HepG2 (cell line): ENCODE results near the gene KIRREL3. TPM values are rescaled to one million over a fixed set of nuclear protein-coding genes. Genes with fewer than 3 reads are reported as not detected.

Source experiments
- ATAC-seq: fragments of 200-7000 bp; cut with Tn5 transposase; 3 replicates; pipeline ENCODE4 v1.9.1; 2020; ENCODE audit warnings: mild to moderate bottlenecking, moderate library complexity
- BruUV-seq: library from RNA; stranded (reverse); fragments of 400-500 nt; replicated peaks from 2 replicates; lab custom pipeline; 2021; lab: Mats Ljungman, UMichigan
- CTCF ChIA-PET: fragments of 300-600 bp; formaldehyde crosslinking; extraction: SDS; loops from one replicate; lab custom pipeline; 2021; ENCODE audit warnings: low total read pairs, inconsistent platforms, low intra/inter-chr PET ratio; lab: Yijun Ruan, JAX
- POLR2A ChIA-PET: fragments of 350-600 bp; sonication (Branson Sonifier 250); formaldehyde crosslinking; loops from one replicate; lab custom pipeline; 2020; ENCODE audit warnings: antibody characterized with exemption, inconsistent platforms; lab: Yijun Ruan, JAX
- DNase-seq: peaks from one replicate; pipeline ENCODE4 v3.0.0-alpha.2; 2015; ENCODE audit warnings: low spot score
- FAIRE-seq: peaks from 3 replicates; lab custom pipeline; 2011; peaks lifted over from hg19 to GRCh38; lab: Jason Lieb, UNC
- H2AFZ ChIP-seq: one replicate; pipeline ENCODE4 v1.6.1; 2011; ENCODE audit warnings: low read length, inconsistent platforms
- H3K27ac ChIP-seq: fragments of 300-600 bp; 3 replicates; pipeline ENCODE4 v1.8.0; 2011; ENCODE audit warnings: mixed run types, mild to moderate bottlenecking, mixed read lengths, low read length, inconsistent platforms; ENCODE audit not compliant: insufficient read depth; ENCODE audit errors: extremely low read length
- H3K27me3 ChIP-seq, 2 experiments: fragments of 200-600 bp in 1 of 2; 2 replicates in 1 of 2; 3 replicates in 1 of 2; pipeline versions ENCODE4 v1.6.0 to v1.8.0; 2011; ENCODE audit warnings: low read length in 2 of 2, mild to moderate bottlenecking in 2 of 2, moderate library complexity in 2 of 2, inconsistent platforms in 1 of 2; ENCODE audit not compliant: insufficient read depth in 2 of 2, control insufficient read depth in 1 of 2
- H3K36me3 ChIP-seq, 2 experiments: fragments of 200-600 bp in 1 of 2; replicated peaks in 1 of 2; 2 replicates in 1 of 2; 3 replicates in 1 of 2; pipeline versions ENCODE4 v1.5.1 to v1.8.0; 2011; ENCODE audit warnings: low read length in 2 of 2, inconsistent platforms in 1 of 2; ENCODE audit not compliant: insufficient read depth in 2 of 2, control insufficient read depth in 1 of 2
- H3K4me1 ChIP-seq: 2 replicates; pipeline ENCODE4 v1.5.1; 2012; ENCODE audit warnings: low read length, inconsistent platforms; ENCODE audit not compliant: insufficient read depth
- H3K4me2 ChIP-seq: 2 replicates; pipeline ENCODE4 v1.6.0; 2011; ENCODE audit warnings: low read depth, low read length, inconsistent platforms
- H3K4me3 ChIP-seq, 3 experiments: fragments of 200-600 bp in 1 of 3; sonication (generic), shearing (Covaris generic) in 1 of 3; replicated peaks in 1 of 3; 2 replicates each; pipeline ENCODE4 v1.5.1; 2011 to 2016; ENCODE audit warnings: low read length in 3 of 3, inconsistent platforms in 2 of 3, low read depth in 2 of 3, mild to moderate bottlenecking in 2 of 3, control low read depth in 1 of 3, mixed read lengths in 1 of 3; ENCODE audit not compliant: insufficient read depth in 1 of 3
- H3K79me2 ChIP-seq: one replicate; pipeline ENCODE4 v1.6.1; 2011; ENCODE audit warnings: low read length, inconsistent platforms; ENCODE audit not compliant: insufficient read depth
- H3K9ac ChIP-seq: 2 replicates; pipeline ENCODE4 v1.6.0; 2011; ENCODE audit warnings: mild to moderate bottlenecking, low read depth, low read length, inconsistent platforms; ENCODE audit not compliant: insufficient read depth
- H3K9me3 ChIP-seq: 2 replicates; pipeline ENCODE4 v1.5.1; 2012; ENCODE audit warnings: mild to moderate bottlenecking, low read length
- H4K20me1 ChIP-seq: 2 replicates; pipeline ENCODE4 v1.6.0; 2011; ENCODE audit warnings: inconsistent platforms, mild to moderate bottlenecking, low read length, moderate library complexity; ENCODE audit not compliant: insufficient read depth
- ADNP ChIP-seq: sonication (generic); formaldehyde crosslinking; IDR thresholded peaks from 2 replicates; pipeline ENCODE4 v1.4.0; 2020; ENCODE audit warnings: missing genetic modification reagents
- ATRX ChIP-seq: sonication (generic); formaldehyde crosslinking; IDR thresholded peaks from 2 replicates; pipeline ENCODE4 v1.4.0; 2020; ENCODE audit warnings: missing genetic modification reagents, borderline replicate concordance
- CEBPB ChIP-seq: IDR thresholded peaks from 2 replicates; pipeline ENCODE4 v1.6.1; 2011; ENCODE audit warnings: low read depth, low read length, improper control_type of control experiment, borderline replicate concordance
- ERF ChIP-seq: IDR thresholded peaks from 2 replicates; pipeline ENCODE4 v1.6.1; 2018; ENCODE audit warnings: missing biosample characterization, missing genetic modification reagents
- GTF3A ChIP-seq: sonication (generic); formaldehyde crosslinking; conservative IDR thresholded peaks from 2 replicates; pipeline ENCODE4 v1.4.0; 2020; ENCODE audit warnings: mild to moderate bottlenecking, missing genetic modification reagents
- HES4 ChIP-seq: sonication (generic); formaldehyde crosslinking; IDR thresholded peaks from 2 replicates; pipeline ENCODE4 v1.9.0; 2021; ENCODE audit warnings: mild to moderate bottlenecking, missing genetic modification reagents, borderline replicate concordance
- KLF6 ChIP-seq: IDR thresholded peaks from 2 replicates; pipeline ENCODE4 v1.8.0; 2016; ENCODE audit warnings: missing biosample characterization, missing genetic modification reagents
- MLLT10 ChIP-seq: sonication (generic); formaldehyde crosslinking; IDR thresholded peaks from 2 replicates; pipeline ENCODE4 v1.4.0; 2020; ENCODE audit warnings: missing genetic modification reagents
- ZNF225 ChIP-seq: sonication (generic); formaldehyde crosslinking; IDR thresholded peaks from 2 replicates; pipeline ENCODE4 v1.4.0; 2020; ENCODE audit warnings: mild to moderate bottlenecking, missing genetic modification reagents
- ZNF264 ChIP-seq: sonication (generic); formaldehyde crosslinking; IDR thresholded peaks from 2 replicates; pipeline ENCODE4 v1.4.0; 2020; ENCODE audit warnings: missing genetic modification reagents
- ZNF317 ChIP-seq: sonication (generic); formaldehyde crosslinking; IDR thresholded peaks from 2 replicates; pipeline ENCODE4 v1.5.0; 2020; ENCODE audit warnings: mild to moderate bottlenecking, missing genetic modification reagents
- ZNF33A ChIP-seq: sonication (generic); formaldehyde crosslinking; IDR thresholded peaks from 2 replicates; pipeline ENCODE4 v1.5.1; 2020; ENCODE audit warnings: missing genetic modification reagents, mild to moderate bottlenecking, moderate library complexity, borderline replicate concordance
- ZNF451 ChIP-seq: sonication (generic); formaldehyde crosslinking; IDR thresholded peaks from 2 replicates; pipeline ENCODE4 v1.5.0; 2020; ENCODE audit warnings: mild to moderate bottlenecking, missing genetic modification reagents
- ZNF510 ChIP-seq: sonication (generic); formaldehyde crosslinking; IDR thresholded peaks from 2 replicates; pipeline ENCODE4 v1.4.0; 2020; ENCODE audit warnings: low read depth, mild to moderate bottlenecking, missing genetic modification reagents
- WGBS: methylation state at CpG from one replicate; pipeline ENCODE4 v1.1.6; 2017; ENCODE audit warnings: low lambda C conversion rate; 5-methylcytosine and 5-hydroxymethylcytosine counted together
- in situ Hi-C: cut with HindIII; loops from 2 replicates; pipeline ENCODE4 v1.10.0; 2017; ENCODE audit warnings: low pct_unique_long_range_greater_than_20kb; ENCODE audit not compliant: extremely low pct_ligation_motif_present
- intact Hi-C: fragments of 100-400 bp; cut with micrococcal nuclease; formaldehyde crosslinking; loops from one replicate; pipeline ENCODE4 v1.10.0; 2022; ENCODE audit not compliant: unreplicated experiment
- polyA plus RNA-seq, 8 experiments: library from polyadenylated mRNA; depleted of rRNA in 3 of 8; stranded (reverse) in 7 of 8; unstranded in 1 of 8; fragments of >200 nt; fragmentation: Illumina TruSeq in 4 of 8; extraction: Trizol in 4 of 8; gene quantifications; 2 replicates each; pipeline versions ENCODE4 v1.2.1 to v1.2.3, GENCODE V29; 2011 to 2016; ENCODE audit warnings: low read depth in 4 of 8, missing spikeins in 1 of 8, mixed read lengths in 1 of 8; ENCODE audit not compliant: insufficient read depth in 1 of 8
- total RNA-seq, 5 experiments: library from RNA; depleted of rRNA; stranded (reverse); fragments of >200 nt; fragmentation: Illumina TruSeq; extraction: Trizol; gene quantifications; 2 replicates each; pipeline ENCODE4 v1.2.3, GENCODE V29; 2016; ENCODE audit warnings: low read depth in 1 of 5
- TF ChIP-seq, protein P1 (sequence below): sonication (generic); formaldehyde crosslinking; IDR thresholded peaks from 2 replicates; pipeline ENCODE4 v1.4.0; 2020; ENCODE audit warnings: low read depth, mild to moderate bottlenecking, missing genetic modification reagents

The KIRREL3 gene
- total and polyA plus RNA-seq, 2 of the 13 experiments (the other 11 are each of a cell fraction or from before 2014, with no cell fraction given) = not detected

DNA sequence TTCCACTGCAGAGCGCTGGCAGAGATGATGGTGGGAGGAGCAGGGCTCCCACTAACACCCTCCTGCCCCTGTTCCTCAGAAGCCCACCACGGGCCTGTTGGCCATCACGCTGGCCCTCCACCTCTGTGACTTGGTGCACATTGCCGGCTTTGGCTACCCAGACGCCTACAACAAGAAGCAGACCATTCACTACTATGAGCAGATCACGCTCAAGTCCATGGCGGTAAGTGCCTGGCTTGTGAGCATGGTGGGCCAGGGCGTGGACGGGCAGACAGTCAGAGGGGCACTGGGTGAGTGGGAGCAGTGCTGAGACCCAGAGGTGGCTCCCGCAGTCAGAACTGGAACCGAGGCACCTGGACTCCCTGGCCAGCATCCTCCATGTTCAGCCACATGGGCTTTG, 587.1 kb downstream of the KIRREL3 start (continued):
- TF ChIP-seq CEBPB (no peak), ZNF225 (no peak), ATRX (CRISPR knock-in tag) (no peak)
- TF ChIP-seq, protein P1, sequence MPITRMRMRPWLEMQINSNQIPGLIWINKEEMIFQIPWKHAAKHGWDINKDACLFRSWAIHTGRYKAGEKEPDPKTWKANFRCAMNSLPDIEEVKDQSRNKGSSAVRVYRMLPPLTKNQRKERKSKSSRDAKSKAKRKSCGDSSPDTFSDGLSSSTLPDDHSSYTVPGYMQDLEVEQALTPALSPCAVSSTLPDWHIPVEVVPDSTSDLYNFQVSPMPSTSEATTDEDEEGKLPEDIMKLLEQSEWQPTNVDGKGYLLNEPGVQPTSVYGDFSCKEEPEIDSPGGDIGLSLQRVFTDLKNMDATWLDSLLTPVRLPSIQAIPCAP (CRISPR knock-in tag) = no peak

DNA sequence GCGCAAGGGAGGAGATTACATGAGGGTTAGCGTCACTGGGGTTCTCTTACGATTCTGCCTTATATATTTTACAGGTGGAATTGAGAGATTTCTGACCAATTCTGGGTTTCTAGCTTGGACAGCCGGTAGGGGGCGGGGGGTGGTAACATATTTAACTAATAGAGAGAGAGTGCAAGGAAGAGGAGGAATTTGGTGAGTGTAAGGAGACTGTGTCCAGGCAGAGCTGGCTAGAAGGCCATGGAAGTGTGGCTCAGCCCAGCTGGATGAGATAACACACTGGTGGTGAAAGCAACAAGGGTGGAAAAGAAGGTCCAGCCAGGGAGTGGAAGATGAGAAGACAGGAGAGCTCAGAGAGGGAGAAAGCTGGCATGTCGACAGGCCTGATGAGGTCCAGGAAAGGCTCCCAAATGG, 588.6 kb downstream of the KIRREL3 start:
- H2AFZ ChIP-seq = no peak overlapping the region
- in situ Hi-C loops = no loop called here
- H4K20me1 ChIP-seq = no peaks in the 10 kb centered on the region
- DNase-seq (no peak), FAIRE-seq (no peak), ATAC-seq (no peak)
- no peaks in the 10 kb centered on the region for H3K79me2 ChIP-seq
- H3K4me1 ChIP-seq = no peaks in the 10 kb centered on the region
- POLR2A ChIA-PET = no interaction called here
- 78% methylated on average over 6 of the region's 6 CpGs for WGBS
- no peaks in the 10 kb centered on the region for H3K9me3 ChIP-seq
- no peak overlapping the region for H3K4me2 ChIP-seq
- peaks cover 16 to 55% of the 10 kb centered on the region in 2 experiments; a peak in 4 of 5 replicates for H3K36me3 ChIP-seq
- H3K4me3 ChIP-seq = no peak overlapping the region
- H3K9ac ChIP-seq = no peak overlapping the region
- CTCF ChIA-PET = no interaction called here
- intact Hi-C loops = no loop called here
- no peak overlapping the region for H3K27ac ChIP-seq
- no peaks in the 10 kb centered on the region for H3K27me3 ChIP-seq
- BruUV-seq = no TSS peak
- no peak for TF ChIP-seq MLLT10 (CRISPR knock-in tag)
- TF ChIP-seq KLF6 (CRISPR knock-in tag) = no peak
- no peak for TF ChIP-seq ZNF510 (CRISPR knock-in tag)
- TF ChIP-seq HES4 (CRISPR knock-in tag) = no peak
- TF ChIP-seq GTF3A (CRISPR knock-in tag) = no peak
- no peak for TF ChIP-seq ZNF33A
- TF ChIP-seq ERF (CRISPR knock-in tag) = no peak
- no peak for TF ChIP-seq ZNF451 (CRISPR knock-in tag)
- no peak for TF ChIP-seq ZNF264 (CRISPR knock-in tag)
- TF ChIP-seq ZNF317 (CRISPR knock-in tag) = no peak
- no peak for TF ChIP-seq ADNP
